ENCODE results near the gene SPOCK1. TPM values are rescaled to one million over a fixed set of nuclear protein-coding genes. Genes with fewer than 3 reads are reported as not detected.

SPOCK1 gene
- total RNA-seq, 2 experiments from 2014 or later: not detected

DNA sequence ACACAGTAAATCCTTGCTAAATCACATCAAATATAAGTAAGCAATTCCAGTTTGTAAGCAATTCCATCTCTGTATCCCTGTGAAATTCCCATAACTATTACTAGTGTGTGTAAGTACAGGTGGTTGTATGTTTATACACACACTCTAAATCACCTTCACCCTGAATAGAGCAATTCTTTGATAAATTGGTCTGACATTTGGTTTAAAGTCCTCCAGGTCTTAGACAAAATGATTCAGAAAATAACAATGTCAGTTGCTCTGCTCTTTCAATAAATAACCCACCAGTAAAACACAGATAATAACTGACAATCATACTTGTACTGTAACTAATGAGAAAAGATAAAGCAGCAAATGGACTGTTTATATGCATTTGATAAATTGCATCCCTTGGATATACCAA lies 226.3 kb downstream of the SPOCK1 start:
- no peak overlapping the region for H3K27ac Mint-ChIP-seq
- CTCF ChIA-PET: no interaction called here
- TF ChIP-seq, protein P1, sequence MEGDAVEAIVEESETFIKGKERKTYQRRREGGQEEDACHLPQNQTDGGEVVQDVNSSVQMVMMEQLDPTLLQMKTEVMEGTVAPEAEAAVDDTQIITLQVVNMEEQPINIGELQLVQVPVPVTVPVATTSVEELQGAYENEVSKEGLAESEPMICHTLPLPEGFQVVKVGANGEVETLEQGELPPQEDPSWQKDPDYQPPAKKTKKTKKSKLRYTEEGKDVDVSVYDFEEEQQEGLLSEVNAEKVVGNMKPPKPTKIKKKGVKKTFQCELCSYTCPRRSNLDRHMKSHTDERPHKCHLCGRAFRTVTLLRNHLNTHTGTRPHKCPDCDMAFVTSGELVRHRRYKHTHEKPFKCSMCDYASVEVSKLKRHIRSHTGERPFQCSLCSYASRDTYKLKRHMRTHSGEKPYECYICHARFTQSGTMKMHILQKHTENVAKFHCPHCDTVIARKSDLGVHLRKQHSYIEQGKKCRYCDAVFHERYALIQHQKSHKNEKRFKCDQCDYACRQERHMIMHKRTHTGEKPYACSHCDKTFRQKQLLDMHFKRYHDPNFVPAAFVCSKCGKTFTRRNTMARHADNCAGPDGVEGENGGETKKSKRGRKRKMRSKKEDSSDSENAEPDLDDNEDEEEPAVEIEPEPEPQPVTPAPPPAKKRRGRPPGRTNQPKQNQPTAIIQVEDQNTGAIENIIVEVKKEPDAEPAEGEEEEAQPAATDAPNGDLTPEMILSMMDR (IDR thresholded peaks at IDR 0.05): no peak
- no peak overlapping the region for H3K4me3 Mint-ChIP-seq
- POLR2A ChIA-PET: no interaction called here
- no peak for DNase-seq
- H3K4me1 Mint-ChIP-seq (ENCODE audit: low read depth): no peaks in the 10 kb centered on the region
- intact Hi-C loops (cut with micrococcal nuclease): no loop called here
- H3K9me3 Mint-ChIP-seq: no peaks in the 10 kb centered on the region
- H3K36me3 Mint-ChIP-seq (ENCODE audit: low read depth): no peaks in the 10 kb centered on the region
- no peak for ATAC-seq
- H3K27me3 Mint-ChIP-seq: no peaks in the 10 kb centered on the region

DNA sequence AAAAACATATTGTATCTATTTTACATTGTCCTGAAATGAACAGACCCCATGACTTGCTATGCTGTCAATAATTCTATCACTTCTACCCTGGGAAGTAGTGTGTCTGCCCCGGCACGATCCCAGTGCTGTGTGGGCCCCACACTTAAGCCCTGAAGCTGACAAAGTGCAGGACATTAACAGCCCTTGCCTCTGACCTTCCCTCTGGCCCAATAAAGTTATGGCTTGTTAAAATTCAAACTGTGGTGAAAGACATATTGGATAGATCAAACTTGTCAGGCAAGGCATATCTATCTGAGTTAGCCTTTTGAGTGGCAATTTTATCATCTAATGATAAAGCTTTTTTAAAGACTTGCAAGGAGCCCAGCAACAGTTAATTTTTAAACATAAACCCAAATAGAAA lies 229.2 kb downstream of the SPOCK1 start:
- DNase-seq: no peak
- Mint-ChIP-seq H3K9me3 (no peaks in the 10 kb centered on the region), H3K4me1 (ENCODE audit: low read depth) (no peaks in the 10 kb centered on the region), H3K4me3 (no peak overlapping the region), H3K27me3 (peaks cover 5% of the 10 kb centered on the region), H3K27ac (no peak overlapping the region), H3K36me3 (ENCODE audit: low read depth) (no peaks in the 10 kb centered on the region)
- CTCF ChIA-PET: interaction anchor here (1.6 kb wide), 1 partner anchor 50 kb away, joined by 4 read pairs; no protein-coding TSS in a partner anchor
- POLR2A ChIA-PET: no interaction called here
- intact Hi-C loops (cut with micrococcal nuclease): no loop called here
- TF ChIP-seq, protein P1 (IDR thresholded peaks at IDR 0.05): no peak
- ATAC-seq: no peak

DNA sequence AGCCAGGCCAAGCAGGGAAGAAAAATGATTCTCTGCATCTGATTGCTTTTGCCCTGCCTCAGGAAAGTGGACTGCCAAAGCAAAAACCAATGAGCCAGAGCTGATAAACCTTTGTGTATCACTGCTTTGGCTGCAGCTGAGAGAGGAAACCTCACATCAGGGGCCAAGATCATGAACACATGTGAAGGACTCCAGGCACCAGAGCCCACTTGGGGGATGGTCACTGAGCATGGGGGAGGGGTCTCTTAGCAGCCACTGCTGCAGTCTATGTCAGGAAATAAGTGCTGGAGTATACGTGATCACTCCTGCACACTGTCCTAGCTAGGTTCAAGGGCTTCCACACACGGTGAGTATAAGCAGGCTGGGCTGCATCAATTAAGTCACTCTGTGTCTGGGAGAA lies 229.9 kb downstream of the SPOCK1 start:
- ATAC-seq (no peak), DNase-seq (no peak)
- no peak overlapping the region for H3K27ac Mint-ChIP-seq
- H3K36me3 Mint-ChIP-seq (ENCODE audit: low read depth): no peaks in the 10 kb centered on the region
- TF ChIP-seq, protein P1 (IDR thresholded peaks at IDR 0.05): no peak
- no peak overlapping the region for H3K4me3 Mint-ChIP-seq
- H3K27me3 Mint-ChIP-seq: peaks cover 5% of the 10 kb centered on the region
- CTCF ChIA-PET: interaction anchor here (1.6 kb wide), 1 partner anchor 51 kb away, joined by 4 read pairs; no protein-coding TSS in a partner anchor
- H3K9me3 Mint-ChIP-seq: no peaks in the 10 kb centered on the region
- H3K4me1 Mint-ChIP-seq (ENCODE audit: low read depth): no peaks in the 10 kb centered on the region
- intact Hi-C loops (cut with micrococcal nuclease): no loop called here
- POLR2A ChIA-PET: no interaction called here

DNA sequence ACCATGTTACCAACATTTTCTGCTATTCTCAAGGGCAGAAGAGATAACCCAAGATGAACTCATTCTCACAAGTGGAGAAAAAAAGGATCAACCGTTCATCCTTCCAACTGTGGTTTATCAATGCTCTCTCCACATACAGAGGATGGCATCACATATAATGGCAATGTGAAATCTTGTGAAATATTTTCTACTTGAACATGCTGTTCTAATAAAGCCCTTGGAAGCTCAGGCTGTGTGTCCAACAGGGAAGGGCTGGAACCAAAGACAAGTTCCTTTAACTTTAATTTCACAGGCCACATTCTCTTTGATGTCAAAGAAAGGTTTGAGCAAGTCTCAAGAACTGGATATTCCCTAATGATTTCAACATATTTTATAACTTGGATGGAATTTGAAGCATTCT lies 230.5 kb downstream of the SPOCK1 start:
- CTCF ChIA-PET: interaction anchor here (1.6 kb wide), 1 partner anchor 51 kb away, joined by 4 read pairs; no protein-coding TSS in a partner anchor
- ATAC-seq (no peak), DNase-seq (no peak)
- TF ChIP-seq, protein P1 (IDR thresholded peaks at IDR 0.05): no peak
- Mint-ChIP-seq H3K27me3 (peaks cover 5% of the 10 kb centered on the region), H3K27ac (no peak overlapping the region), H3K4me1 (ENCODE audit: low read depth) (no peaks in the 10 kb centered on the region), H3K36me3 (ENCODE audit: low read depth) (no peaks in the 10 kb centered on the region), H3K4me3 (no peak overlapping the region), H3K9me3 (no peaks in the 10 kb centered on the region)
- intact Hi-C loops (cut with micrococcal nuclease): no loop called here
- POLR2A ChIA-PET: no interaction called here

DNA sequence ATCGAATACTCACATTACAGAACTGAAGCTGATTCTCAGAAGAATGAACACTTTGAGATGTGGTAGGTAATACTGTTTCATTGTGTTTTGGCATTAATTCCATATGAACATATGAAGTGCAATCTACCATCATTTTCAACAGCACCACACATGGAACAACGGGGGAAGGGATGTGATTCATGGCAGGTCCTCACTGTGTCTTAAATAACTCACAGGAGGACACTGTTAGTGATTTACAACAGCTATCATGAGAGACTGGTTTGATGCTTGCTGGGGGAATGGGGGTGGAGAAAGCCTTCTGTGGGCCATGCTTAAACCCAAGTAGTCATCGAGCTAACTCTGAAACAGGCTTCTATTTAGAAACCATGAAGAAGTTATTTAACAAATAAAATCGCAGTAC lies 232.9 kb downstream of the SPOCK1 start:
- Mint-ChIP-seq H3K9me3 (no peaks in the 10 kb centered on the region), H3K27me3 (peaks cover 5% of the 10 kb centered on the region), H3K4me3 (no peak overlapping the region), H3K27ac (no peak overlapping the region), H3K36me3 (ENCODE audit: low read depth) (no peaks in the 10 kb centered on the region), H3K4me1 (ENCODE audit: low read depth) (no peaks in the 10 kb centered on the region)
- DNase-seq (no peak), ATAC-seq (no peak)
- ChIA-PET POLR2A (no interaction called here), CTCF (no interaction called here)
- TF ChIP-seq, protein P1 (IDR thresholded peaks at IDR 0.05): no peak
- intact Hi-C loops (cut with micrococcal nuclease): no loop called here
